Activated effector memory CD4-positive, alpha-beta T cell treated with anti-CD3 and anti-CD28 coated beads, Interleukin-2, amount 50 U/mL, for 16 hours (primary cell): ENCODE measurements around the gene PDHB.

ENCODE experiments used
- DNase-seq: peaks from one replicate; pipeline ENCODE4 v3.0.0-alpha.2; 2020

PDHB gene

GRCh38 chr3:58434990-58435389, 1.4 kb upstream of the PDHB start:
- no peak for DNase-seq

GRCh38 chr3:58434511-58434910, 879 bp upstream of the PDHB start:
- no peak for DNase-seq

GRCh38 chr3:58434168-58434504, 504 bp upstream of the PDHB start:
- no peak for DNase-seq

GRCh38 chr3:58432905-58433304, 727 bp downstream of the PDHB start:
- no peak for DNase-seq

- DNase-seq, result no peak
Observed at GRCh38 chr3:58429657-58430056, 4.0 kb downstream of the PDHB start.

GRCh38 chr3:58427661-58428361, 5.8 kb downstream of the PDHB start:
- DNase-seq, result no peak

GRCh38 chr3:58425782-58426181, 7.8 kb downstream of the PDHB start:
- DNase-seq, result no peak

GRCh38 chr3:58424613-58425012, 9.0 kb downstream of the PDHB start:
- DNase-seq, result no peak

- DNase-seq, result no peak
Observed at GRCh38 chr3:58422756-58423325, 10.8 kb downstream of the PDHB start.

GRCh38 chr3:58421004-58421403, 12.6 kb downstream of the PDHB start:
- no peak for DNase-seq

GRCh38 chr3:58419780-58420507, 13.7 kb downstream of the PDHB start:
- no peak for DNase-seq

GRCh38 chr3:58418227-58418626, 15.4 kb downstream of the PDHB start:
- no peak for DNase-seq

- no peak for DNase-seq
Observed at GRCh38 chr3:58417075-58417474, 16.6 kb downstream of the PDHB start.

GRCh38 chr3:58416191-58416590, 17.4 kb downstream of the PDHB start:
- no peak for DNase-seq

- DNase-seq, result peak; percentile 69
Observed at GRCh38 chr3:58414538-58415197, 19.0 kb downstream of the PDHB start.

- DNase-seq, result no peak
Observed at GRCh38 chr3:58411851-58412830, 21.5 kb downstream of the PDHB start.

GRCh38 chr3:58411036-58411435, 22.6 kb downstream of the PDHB start:
- no peak for DNase-seq

GRCh38 chr3:58409663-58410062, 24.0 kb downstream of the PDHB start:
- DNase-seq, result no peak

GRCh38 chr3:58408906-58409305, 24.7 kb downstream of the PDHB start:
- no peak for DNase-seq

GRCh38 chr3:58404396-58404795, 29.2 kb downstream of the PDHB start:
- no peak for DNase-seq

GRCh38 chr3:58403513-58404109, 30.0 kb downstream of the PDHB start:
- no peak for DNase-seq

- DNase-seq, result no peak
Observed at GRCh38 chr3:58398669-58399333, 34.8 kb downstream of the PDHB start.
